ENCODE results near the gene TGFBR3. TPM values are rescaled to one million over a fixed set of nuclear protein-coding genes. Genes with fewer than 3 reads are reported as not detected.
A peak's percentile ranks its signal among the peaks of the same experiment; 100 is the strongest.

The TGFBR3 gene
- polyA plus RNA-seq, 1 donor (not counting 4 experiments of a cell fraction or from before 2014, with no cell fraction given), result 1.2 TPM

GRCh38 chr1:91843843-91844242 is 42.1 kb downstream of the TGFBR3 start:
- H3K9ac ChIP-seq (ENCODE audit: control insufficient read depth, extremely low read depth, insufficient read depth, low read length), result no peak overlapping the region
- H3K79me2 ChIP-seq (ENCODE audit: control insufficient read depth, insufficient read depth, low read length), result no peaks in the 10 kb centered on the region
- no peaks in the 10 kb centered on the region for H3K9me1 ChIP-seq (ENCODE audit: control insufficient read depth, extremely low read depth, insufficient read depth, low read length)
- no peak for FAIRE-seq
- no peak overlapping the region for H3K4me3 ChIP-seq (ENCODE audit: control insufficient read depth in 2 of 3, extremely low read depth in 1 of 3, insufficient read depth in 2 of 3, low read depth in 1 of 3, low read length in 3 of 3)
- H3K4me2 ChIP-seq (ENCODE audit: control insufficient read depth, extremely low read depth, insufficient read depth, low read depth, low read length), result no peak overlapping the region
- peaks cover 28% of the 10 kb centered on the region for H3K4me1 ChIP-seq (ENCODE audit: control insufficient read depth, extremely low read depth, insufficient read depth, low read length)
- H2AFZ ChIP-seq (ENCODE audit: control insufficient read depth, low read length), result no peak overlapping the region
- TF ChIP-seq EZH2 (IDR thresholded peaks at IDR 0.05; ENCODE audit: low read length) (no peak), CTCF (optimal IDR thresholded peaks at IDR 0.05 in 1 of 3, IDR thresholded peaks at IDR 0.05 in 1 of 3, conservative IDR thresholded peaks at IDR 0.05 in 1 of 3; ENCODE audit: extremely low read depth in 1 of 3, insufficient read depth in 2 of 3, low read length in 3 of 3) (no peak)
- no peaks in the 10 kb centered on the region for H4K20me1 ChIP-seq (ENCODE audit: control insufficient read depth, extremely low read depth, insufficient read depth, low read length)
- no peaks in the 10 kb centered on the region for H3K27me3 ChIP-seq (ENCODE audit: control insufficient read depth, extremely low read depth, insufficient read depth, low read length)
- dilution Hi-C loops (cut with MboI; ENCODE audit: extremely low pct_ligation_motif_present, low sequenced_read_pairs), result no loop called here
- no peak for DNase-seq (ENCODE audit: low read depth, low spot score)
- no peaks in the 10 kb centered on the region for H3K36me3 ChIP-seq (ENCODE audit: control insufficient read depth in 2 of 2, extremely low read depth in 1 of 2, insufficient read depth in 2 of 2, low read length in 2 of 2)
- H3K9me3 ChIP-seq (ENCODE audit: control insufficient read depth, low read depth, low read length), result no peaks in the 10 kb centered on the region
- H3K27ac ChIP-seq (ENCODE audit: control insufficient read depth, insufficient read depth, low read length), result peak overlapping the region; percentile 7

DNA sequence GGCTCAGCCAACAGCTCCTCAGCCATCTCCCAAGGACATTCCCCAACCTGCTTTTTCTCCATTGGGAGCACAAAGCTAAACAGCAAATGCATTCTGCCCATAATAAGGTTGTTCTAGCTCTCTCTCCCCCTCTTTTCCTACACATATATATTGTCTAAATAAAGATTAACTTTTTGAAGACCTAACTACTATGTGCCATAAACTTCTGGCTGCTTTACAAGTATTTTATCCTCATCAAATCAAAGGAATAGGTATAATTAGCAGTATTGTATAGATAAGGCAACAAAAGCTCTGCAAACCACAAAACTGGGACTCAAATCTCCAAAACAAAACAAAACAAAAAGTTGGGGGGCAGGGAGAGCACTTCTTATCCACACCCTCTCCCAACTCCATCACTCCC is 43.4 kb downstream of the TGFBR3 start:
- no peaks in the 10 kb centered on the region for H3K36me3 ChIP-seq (ENCODE audit: control insufficient read depth in 2 of 2, extremely low read depth in 1 of 2, insufficient read depth in 2 of 2, low read length in 2 of 2)
- no peak for TF ChIP-seq EZH2 (IDR thresholded peaks at IDR 0.05; ENCODE audit: low read length)
- TF ChIP-seq CTCF (optimal IDR thresholded peaks at IDR 0.05 in 1 of 3, IDR thresholded peaks at IDR 0.05 in 1 of 3, conservative IDR thresholded peaks at IDR 0.05 in 1 of 3; ENCODE audit: extremely low read depth in 1 of 3, insufficient read depth in 2 of 3, low read length in 3 of 3), result no peak
- H3K9me3 ChIP-seq (ENCODE audit: control insufficient read depth, low read depth, low read length), result no peaks in the 10 kb centered on the region
- H3K27me3 ChIP-seq (ENCODE audit: control insufficient read depth, extremely low read depth, insufficient read depth, low read length), result no peaks in the 10 kb centered on the region
- DNase-seq (ENCODE audit: low read depth, low spot score), result no peak
- no peak overlapping the region for H2AFZ ChIP-seq (ENCODE audit: control insufficient read depth, low read length)
- no peak for FAIRE-seq
- H3K79me2 ChIP-seq (ENCODE audit: control insufficient read depth, insufficient read depth, low read length), result no peaks in the 10 kb centered on the region
- no peaks in the 10 kb centered on the region for H3K9me1 ChIP-seq (ENCODE audit: control insufficient read depth, extremely low read depth, insufficient read depth, low read length)
- no peak overlapping the region for H3K9ac ChIP-seq (ENCODE audit: control insufficient read depth, extremely low read depth, insufficient read depth, low read length)
- H3K27ac ChIP-seq (ENCODE audit: control insufficient read depth, insufficient read depth, low read length), result no peak overlapping the region
- no peak overlapping the region for H3K4me3 ChIP-seq (ENCODE audit: control insufficient read depth in 2 of 3, extremely low read depth in 1 of 3, insufficient read depth in 2 of 3, low read depth in 1 of 3, low read length in 3 of 3)
- H3K4me1 ChIP-seq (ENCODE audit: control insufficient read depth, extremely low read depth, insufficient read depth, low read length), result peaks cover 28% of the 10 kb centered on the region
- H3K4me2 ChIP-seq (ENCODE audit: control insufficient read depth, extremely low read depth, insufficient read depth, low read depth, low read length), result no peak overlapping the region
- dilution Hi-C loops (cut with MboI; ENCODE audit: extremely low pct_ligation_motif_present, low sequenced_read_pairs), result no loop called here
- no peaks in the 10 kb centered on the region for H4K20me1 ChIP-seq (ENCODE audit: control insufficient read depth, extremely low read depth, insufficient read depth, low read length)

Data from keratinocyte (primary cell).